ENCODE results near the gene CSMD2.
A peak's percentile ranks its signal among the peaks of the same experiment; 100 is the strongest.
"Not testable (repeated sequence)": the region's sequence is repeated elsewhere in the genome, so short reads cannot be mapped to it uniquely, and the experiment has no call there.

Gene CSMD2

GRCh38 chr1:34164771-34165391 lies at the start of gene CSMD2:
TSS of gene CSMD2 (minus strand) at chr1:34165230. CDS start at chr1:34165097, 133 bp downstream.
- DNase-seq, result no peak

- no peak for DNase-seq
These were observed 48.9 kb upstream of the CSMD2 start for GRCh38 chr1:34213956-34214355.

GRCh38 chr1:34212673-34213072 lies 47.6 kb upstream of the CSMD2 start:
- DNase-seq, result no peak

DNA sequence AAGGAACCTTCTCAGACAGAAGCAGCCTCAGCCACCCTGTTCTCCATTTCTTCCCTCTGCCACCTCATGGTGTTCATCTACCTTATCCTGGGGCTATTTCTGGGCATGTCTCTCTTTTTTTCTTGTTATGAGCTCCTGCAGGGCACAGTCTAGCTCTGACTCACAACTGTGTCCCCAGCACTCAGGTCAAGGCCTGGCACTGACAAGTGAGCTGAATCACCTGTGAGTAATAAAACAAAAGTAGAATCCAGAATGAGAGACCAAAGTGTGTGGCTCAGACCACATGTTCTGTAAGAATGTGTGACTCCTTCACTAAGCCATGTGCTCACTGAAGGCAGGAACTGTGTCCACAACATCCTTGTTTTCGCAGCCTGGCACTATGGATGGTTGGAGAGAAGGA lies 34.9 kb upstream of the CSMD2 start:
- DNase-seq, result peak; percentile 28

DNA sequence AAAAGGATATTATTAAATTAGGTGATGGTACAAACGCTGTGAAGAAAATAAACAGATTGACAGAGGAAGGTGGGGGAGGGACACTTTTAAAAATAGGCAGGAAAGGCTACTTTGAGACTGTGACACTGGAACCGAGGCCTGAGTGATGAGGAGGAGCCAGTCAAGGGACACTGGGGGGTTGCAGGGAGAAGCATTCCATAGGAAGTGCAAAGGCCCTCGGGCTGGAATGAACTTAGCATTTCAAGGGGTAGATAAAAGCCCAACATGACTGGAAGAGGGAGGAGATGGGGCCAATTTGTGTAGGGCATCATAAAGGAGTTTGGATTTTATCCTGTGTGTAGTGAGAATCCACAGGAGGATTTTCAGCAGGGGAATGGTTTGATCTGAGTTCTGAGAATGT lies 27.6 kb upstream of the CSMD2 start:
- no peak for DNase-seq

GRCh38 chr1:34190692-34191091 lies 25.7 kb upstream of the CSMD2 start:
- no peak for DNase-seq

GRCh38 chr1:34188985-34189384 lies 24.0 kb upstream of the CSMD2 start:
- no peak for DNase-seq

DNA sequence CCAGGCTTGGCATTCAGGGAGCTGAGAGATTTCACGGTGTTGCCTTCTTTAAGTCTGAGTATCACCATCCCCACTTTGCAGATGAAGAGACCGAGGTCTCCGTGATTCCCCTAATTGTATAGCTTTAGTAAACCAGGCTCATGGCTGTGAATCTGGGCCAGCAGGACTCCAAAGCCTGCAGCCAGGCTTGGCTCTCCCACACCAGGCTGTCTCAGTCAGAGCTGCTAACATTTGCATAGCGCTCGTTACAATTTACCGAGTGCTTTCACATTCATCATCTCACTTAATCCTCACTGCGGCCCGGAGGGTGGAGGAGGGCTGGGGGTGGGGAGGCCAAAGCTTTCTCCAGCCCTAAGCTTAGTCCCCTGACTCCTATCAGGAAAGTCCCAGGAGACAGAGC lies 23.4 kb upstream of the CSMD2 start:
- DNase-seq, result no peak

DNA sequence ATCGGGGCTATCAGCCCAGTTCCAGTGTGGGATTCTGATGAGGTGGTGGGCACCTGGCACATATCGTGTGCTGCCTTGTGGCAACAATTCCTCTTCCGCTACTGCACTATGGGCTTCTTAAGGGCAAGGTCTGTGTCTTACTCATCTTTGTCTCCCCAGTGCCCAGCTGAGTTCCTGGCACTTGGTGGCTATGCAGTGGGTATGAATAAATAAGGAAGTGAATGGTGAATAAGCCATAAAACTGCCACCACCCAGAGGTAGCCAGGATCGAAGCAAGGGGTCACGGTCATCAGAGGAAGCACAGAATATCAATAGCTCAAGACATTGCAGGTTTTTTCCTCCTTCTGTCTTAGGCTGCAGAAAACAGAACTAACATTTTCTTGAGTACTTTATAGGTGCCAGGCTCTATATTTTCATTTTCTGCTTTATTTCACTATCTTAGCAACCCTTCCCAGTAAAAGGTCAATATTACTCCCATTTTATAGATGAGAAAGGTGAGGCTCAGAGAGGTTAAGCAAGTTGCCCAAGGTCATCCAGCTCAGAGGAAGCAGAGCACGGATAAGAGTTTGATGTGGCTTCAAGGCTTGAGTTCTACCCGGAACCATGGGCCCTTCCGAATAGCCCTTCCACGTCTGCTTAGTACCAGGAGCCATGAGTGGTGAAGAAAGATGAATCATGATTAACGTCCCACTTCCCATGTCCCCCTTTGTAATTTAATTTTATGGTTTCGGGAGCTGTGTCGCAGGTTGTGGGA lies 21.9 kb upstream of the CSMD2 start:
- no peak for DNase-seq

GRCh38 chr1:34183381-34183780 lies 18.4 kb upstream of the CSMD2 start:
- not testable (repeated sequence) for DNase-seq

DNA sequence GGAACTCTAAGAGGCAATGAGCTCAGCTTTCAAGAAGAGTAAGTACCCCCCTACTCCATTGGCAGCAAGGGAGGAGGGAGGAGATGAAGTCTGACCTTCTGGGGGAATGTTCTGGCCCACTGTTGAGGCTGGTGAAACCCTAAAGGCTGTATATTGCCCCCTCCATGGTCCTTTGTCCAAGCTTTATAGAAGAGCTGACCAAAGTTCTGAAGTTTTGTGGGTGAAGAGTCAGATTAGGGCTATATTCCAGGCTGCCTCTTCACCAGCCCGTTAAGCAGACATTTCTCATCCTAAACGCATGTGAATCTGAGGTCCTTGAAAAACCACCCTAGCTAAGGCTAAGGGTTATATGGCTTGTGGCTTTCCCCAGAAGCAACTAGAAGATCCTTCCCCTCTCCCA lies 13.0 kb upstream of the CSMD2 start:
- DNase-seq, result no peak

DNA sequence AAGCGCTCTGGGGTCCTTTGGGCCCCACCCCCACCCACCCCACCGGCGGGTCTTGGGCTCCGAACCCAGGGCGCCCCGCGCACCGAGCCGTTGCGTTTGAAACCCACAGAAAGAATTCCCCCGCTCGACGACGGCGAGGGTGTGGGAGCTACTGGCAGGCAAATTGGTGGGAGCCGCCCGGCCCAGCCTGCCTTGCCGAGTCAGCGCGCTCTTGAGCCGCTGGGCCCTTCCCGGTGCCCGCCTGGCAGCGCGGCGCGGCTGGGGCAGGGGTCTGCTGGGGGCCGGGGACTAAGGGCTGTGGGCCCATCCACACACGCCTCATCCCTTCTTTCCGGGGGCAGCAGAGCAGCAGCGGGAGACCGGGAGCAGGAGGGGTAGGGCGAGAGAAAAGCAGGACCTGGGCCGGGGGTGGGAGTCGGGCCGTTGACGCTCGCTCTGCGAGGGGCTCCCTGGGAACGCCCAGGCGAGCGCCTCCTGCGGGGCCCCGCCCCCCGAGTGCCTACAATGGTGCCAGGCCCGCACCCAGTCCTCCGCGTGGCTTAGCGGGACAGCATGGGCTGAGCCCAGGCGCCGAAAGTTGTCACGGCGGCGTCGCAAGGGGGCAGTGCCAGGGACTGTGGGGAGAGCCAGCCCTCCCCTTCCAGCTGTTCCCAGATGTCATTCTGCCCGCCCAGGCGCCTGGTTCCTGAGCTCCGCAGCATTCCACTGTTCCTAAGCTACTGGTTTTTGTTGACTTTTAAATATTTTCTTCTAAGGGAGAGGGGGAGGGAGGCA lies 12.0 kb upstream of the CSMD2 start, which contains the start of gene C1orf94:
TSS of gene C1orf94 (plus strand) at position 78 of the 774 bp plus-strand sequence. CDS start 883 bp downstream, outside the sequence.
- no peak for DNase-seq

DNA sequence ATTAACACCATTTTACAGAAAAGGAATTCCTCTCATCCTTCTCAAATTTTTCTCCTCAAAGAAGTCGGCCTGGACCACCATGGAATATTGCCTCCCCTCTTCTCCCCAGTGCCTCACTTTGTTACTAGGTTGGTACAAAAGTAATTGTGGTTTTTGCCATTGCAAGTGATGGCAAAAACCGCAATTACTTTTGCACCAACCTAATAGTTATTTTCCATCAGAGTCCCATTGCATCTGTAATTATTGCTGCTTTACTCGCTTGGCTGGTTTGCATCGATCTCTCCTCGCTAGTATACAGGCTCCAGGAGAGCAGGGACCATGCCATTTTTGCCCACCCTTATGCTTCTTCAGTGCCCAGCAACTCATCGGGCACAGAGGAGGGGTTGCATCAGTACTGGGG lies 10.7 kb upstream of the CSMD2 start:
- DNase-seq, result no peak

DNA sequence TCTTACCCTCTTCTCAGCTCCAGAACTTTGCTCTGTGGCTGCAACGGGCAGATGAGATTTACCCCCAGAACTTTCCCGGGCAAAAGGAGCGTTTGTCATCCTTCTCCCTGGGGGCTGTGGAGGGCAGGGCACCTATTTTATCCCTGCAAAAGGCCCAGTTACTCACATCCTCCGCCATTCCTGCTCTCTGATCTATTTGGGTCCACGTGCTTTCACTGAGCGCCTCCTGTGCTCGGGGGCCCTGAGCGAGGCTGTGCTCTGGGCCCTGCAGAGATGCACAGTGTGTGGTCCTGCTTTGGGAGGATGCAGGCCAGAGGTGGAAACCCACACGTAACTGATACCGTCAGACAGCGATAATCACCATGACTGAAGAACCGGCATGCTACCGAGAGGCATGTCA lies 2.4 kb upstream of the CSMD2 start:
- DNase-seq, result no peak

DNA sequence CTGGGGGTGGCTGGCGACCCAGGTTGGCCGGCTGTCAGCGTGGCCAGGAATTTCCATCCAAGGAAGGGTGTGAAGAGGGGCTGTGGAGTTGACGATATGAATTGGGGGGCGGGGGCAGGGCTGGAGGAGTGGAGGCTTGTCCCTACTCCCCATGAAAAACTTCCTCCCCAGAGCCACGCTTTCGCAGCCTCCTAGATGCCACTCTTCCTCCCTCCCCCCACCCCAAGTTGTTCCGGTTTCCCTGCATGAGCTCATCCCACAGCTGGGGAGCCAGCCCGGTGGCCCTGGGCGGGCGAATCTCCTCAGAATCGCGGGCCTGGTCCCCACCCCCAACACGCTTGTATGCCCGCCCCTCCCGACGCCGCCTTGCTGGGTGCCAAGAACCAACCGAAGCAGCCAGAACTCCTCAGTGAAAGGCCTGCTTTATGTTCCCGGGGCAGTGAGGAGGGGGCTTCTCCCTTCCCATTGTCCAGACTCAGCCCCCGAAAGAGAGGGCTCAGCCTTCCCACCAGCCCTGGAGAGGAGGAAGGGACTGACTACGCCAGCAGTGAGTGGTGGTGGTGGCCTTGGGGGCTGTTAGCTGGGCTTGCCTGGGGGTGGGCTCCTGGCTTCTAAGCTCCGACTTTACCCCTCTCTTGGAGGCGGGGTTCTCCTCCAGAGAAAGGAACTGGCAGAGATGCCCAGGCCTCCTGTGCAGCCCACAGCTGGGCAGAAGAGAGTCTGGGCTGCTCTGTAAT lies 1.8 kb upstream of the CSMD2 start:
- DNase-seq, result no peak

GRCh38 chr1:34166191-34166624 lies 1.2 kb upstream of the CSMD2 start:
- no peak for DNase-seq

- DNase-seq, result no peak
These were observed 442 bp upstream of the CSMD2 start for GRCh38 chr1:34165422-34165921.

GRCh38 chr1:34163792-34164731 lies 968 bp downstream of the CSMD2 start:
- DNase-seq, result no peak

GRCh38 chr1:34162852-34163766 lies 1.9 kb downstream of the CSMD2 start:
- DNase-seq, result peak; percentile 82

- DNase-seq, result no peak
These were observed 8.3 kb downstream of the CSMD2 start for GRCh38 chr1:34156739-34157138.
